K562 (cell line): ENCODE data around the gene UNC13A. TPM values are rescaled to one million over a fixed set of nuclear protein-coding genes. Genes with fewer than 3 reads are reported as not detected.
A peak's percentile ranks its signal among the peaks of the same experiment; 100 is the strongest.

ENCODE experiments used
- MTA1 ChIP-seq: fragments of 450-650 bp; IDR thresholded peaks from 2 replicates; pipeline ENCODE4 v1.6.1; 2017; ENCODE audit warnings: borderline replicate concordance
- NR4A1 ChIP-seq, 2 experiments: fragments of 250-450 bp in 1 of 2; fragments of 450-650 bp in 1 of 2; sonication (Bioruptor Pico) in 1 of 2; IDR thresholded peaks; 2 replicates each; pipeline versions ENCODE4 v1.4.0 to v1.6.1; 2016 to 2020; ENCODE audit warnings: mild to moderate bottlenecking in 2 of 2, missing compliant biosample characterization in 1 of 2, missing genetic modification characterization in 1 of 2, moderate library complexity in 1 of 2
- RNF2 ChIP-seq: sonication (generic); IDR thresholded peaks from 2 replicates; pipeline ENCODE4 v1.6.1; 2016
- ZBTB11 ChIP-seq, 3 experiments: fragments of 200-800 bp in 1 of 3; fragments of 250-450 bp in 1 of 3; fragments of 450-650 bp in 1 of 3; sonication (Bioruptor Pico) in 1 of 3; sonication (Bioruptor generic) in 1 of 3; formaldehyde crosslinking in 1 of 3; IDR thresholded peaks; 2 replicates each; pipeline versions ENCODE4 v1.6.1 to v1.8.0; 2016 to 2022; ENCODE audit warnings: mild to moderate bottlenecking in 2 of 3, missing genetic modification characterization in 2 of 3, missing compliant biosample characterization in 1 of 3, moderate library complexity in 1 of 3
- polyA plus RNA-seq, 8 experiments: library from polyadenylated mRNA; depleted of rRNA in 4 of 8; stranded (reverse) in 5 of 8; unstranded in 3 of 8; fragments of >200 nt; fragmentation: Nextera tagmentation in 2 of 8; fragmentation: Illumina TruSeq in 1 of 8; extraction: Ambion mirVana in 2 of 8; extraction: Trizol in 1 of 8; gene quantifications; 2 replicates each; pipeline versions ENCODE4 v1.2.1 to v1.2.3, GENCODE V29; 2011 to 2014; ENCODE audit warnings: inconsistent platforms in 1 of 8, missing spikeins in 1 of 8
- total RNA-seq, 7 experiments: library from RNA; depleted of rRNA in 6 of 7; stranded (reverse); fragments of >200 nt in 6 of 7; fragmentation: Illumina TruSeq in 2 of 7; extraction: Trizol in 2 of 7; gene quantifications; 2 replicates each; pipeline versions ENCODE4 v1.2.1 to v1.2.3, GENCODE V29; 2011 to 2021; ENCODE audit warnings: low replicate concordance in 1 of 7

The UNC13A gene
- total and polyA plus RNA-seq, 9 of the 15 experiments (the other 6 are each of a cell fraction or from before 2014, with no cell fraction given): 0.03 to 1.0 (median 0.25) TPM

GRCh38 chr19:17680230-17680722 lies 7.9 kb downstream of the UNC13A start (continued):
- TF ChIP-seq ZBTB11 (CRISPR knock-in tag; IDR thresholded peaks at IDR 0.05): peak in 1 of 3 experiments; percentile 78; a peak in 2 of 6 replicates
- peak; percentile 32; the same call in 1 of the 2 replicates for TF ChIP-seq MTA1
- peak; percentile 65 for TF ChIP-seq RNF2
- TF ChIP-seq NR4A1 (CRISPR knock-in tag; IDR thresholded peaks at IDR 0.05): no peak
- no peak for TF ChIP-seq NR4A1 (tag; IDR thresholded peaks at IDR 0.05)
- TF ChIP-seq, all 486 proteins: peak for 76
